ENCODE data around the gene ANKH. TPM values are rescaled to one million over a fixed set of nuclear protein-coding genes. Genes with fewer than 3 reads are reported as not detected.
A peak's percentile ranks its signal among the peaks of the same experiment; 100 is the strongest.

The ANKH gene
- total and polyA plus RNA-seq, 2 of the 13 experiments (the other 11 are each of a cell fraction or from before 2014, with no cell fraction given): 25.0 to 36.0 TPM

DNA sequence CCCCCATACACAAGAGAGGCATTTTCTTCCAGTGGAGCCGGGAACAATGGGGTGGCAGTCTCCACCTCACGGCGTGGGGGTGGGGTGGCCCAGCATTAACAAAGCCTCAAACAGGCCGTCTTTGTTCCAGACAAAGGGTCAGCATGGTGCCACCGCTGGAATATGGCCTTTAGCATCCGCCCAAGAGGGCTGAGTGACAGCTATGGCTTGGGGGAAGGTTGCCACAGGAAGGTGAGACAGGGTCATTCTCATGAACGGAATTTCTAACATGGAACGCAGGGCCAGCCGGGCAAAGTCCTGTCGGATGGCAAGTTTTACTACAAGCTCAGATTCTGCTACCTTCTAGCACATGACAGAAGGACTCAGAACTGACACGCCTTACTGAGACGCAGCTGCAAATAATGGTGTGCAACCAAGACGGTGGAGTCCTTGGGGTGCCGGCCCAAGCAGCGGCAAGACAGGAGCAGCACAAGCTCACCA is 143.1 kb downstream of the ANKH start (continued):
- TF ChIP-seq ZNF101 (CRISPR knock-in tag; IDR thresholded peaks at IDR 0.05; ENCODE audit: borderline replicate concordance, low read depth): peak; percentile 68; the same call in 1 of the 2 replicates
- no peak for TF ChIP-seq NFYB (CRISPR knock-in tag; IDR thresholded peaks at IDR 0.05)
- TF ChIP-seq, protein P1, sequence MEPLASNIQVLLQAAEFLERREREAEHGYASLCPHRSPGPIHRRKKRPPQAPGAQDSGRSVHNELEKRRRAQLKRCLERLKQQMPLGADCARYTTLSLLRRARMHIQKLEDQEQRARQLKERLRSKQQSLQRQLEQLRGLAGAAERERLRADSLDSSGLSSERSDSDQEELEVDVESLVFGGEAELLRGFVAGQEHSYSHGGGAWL (CRISPR knock-in tag; IDR thresholded peaks at IDR 0.05): 0 out of 2 replicates have a peak, but pooled peaks have one; percentile 3
- TF ChIP-seq, protein P2, sequence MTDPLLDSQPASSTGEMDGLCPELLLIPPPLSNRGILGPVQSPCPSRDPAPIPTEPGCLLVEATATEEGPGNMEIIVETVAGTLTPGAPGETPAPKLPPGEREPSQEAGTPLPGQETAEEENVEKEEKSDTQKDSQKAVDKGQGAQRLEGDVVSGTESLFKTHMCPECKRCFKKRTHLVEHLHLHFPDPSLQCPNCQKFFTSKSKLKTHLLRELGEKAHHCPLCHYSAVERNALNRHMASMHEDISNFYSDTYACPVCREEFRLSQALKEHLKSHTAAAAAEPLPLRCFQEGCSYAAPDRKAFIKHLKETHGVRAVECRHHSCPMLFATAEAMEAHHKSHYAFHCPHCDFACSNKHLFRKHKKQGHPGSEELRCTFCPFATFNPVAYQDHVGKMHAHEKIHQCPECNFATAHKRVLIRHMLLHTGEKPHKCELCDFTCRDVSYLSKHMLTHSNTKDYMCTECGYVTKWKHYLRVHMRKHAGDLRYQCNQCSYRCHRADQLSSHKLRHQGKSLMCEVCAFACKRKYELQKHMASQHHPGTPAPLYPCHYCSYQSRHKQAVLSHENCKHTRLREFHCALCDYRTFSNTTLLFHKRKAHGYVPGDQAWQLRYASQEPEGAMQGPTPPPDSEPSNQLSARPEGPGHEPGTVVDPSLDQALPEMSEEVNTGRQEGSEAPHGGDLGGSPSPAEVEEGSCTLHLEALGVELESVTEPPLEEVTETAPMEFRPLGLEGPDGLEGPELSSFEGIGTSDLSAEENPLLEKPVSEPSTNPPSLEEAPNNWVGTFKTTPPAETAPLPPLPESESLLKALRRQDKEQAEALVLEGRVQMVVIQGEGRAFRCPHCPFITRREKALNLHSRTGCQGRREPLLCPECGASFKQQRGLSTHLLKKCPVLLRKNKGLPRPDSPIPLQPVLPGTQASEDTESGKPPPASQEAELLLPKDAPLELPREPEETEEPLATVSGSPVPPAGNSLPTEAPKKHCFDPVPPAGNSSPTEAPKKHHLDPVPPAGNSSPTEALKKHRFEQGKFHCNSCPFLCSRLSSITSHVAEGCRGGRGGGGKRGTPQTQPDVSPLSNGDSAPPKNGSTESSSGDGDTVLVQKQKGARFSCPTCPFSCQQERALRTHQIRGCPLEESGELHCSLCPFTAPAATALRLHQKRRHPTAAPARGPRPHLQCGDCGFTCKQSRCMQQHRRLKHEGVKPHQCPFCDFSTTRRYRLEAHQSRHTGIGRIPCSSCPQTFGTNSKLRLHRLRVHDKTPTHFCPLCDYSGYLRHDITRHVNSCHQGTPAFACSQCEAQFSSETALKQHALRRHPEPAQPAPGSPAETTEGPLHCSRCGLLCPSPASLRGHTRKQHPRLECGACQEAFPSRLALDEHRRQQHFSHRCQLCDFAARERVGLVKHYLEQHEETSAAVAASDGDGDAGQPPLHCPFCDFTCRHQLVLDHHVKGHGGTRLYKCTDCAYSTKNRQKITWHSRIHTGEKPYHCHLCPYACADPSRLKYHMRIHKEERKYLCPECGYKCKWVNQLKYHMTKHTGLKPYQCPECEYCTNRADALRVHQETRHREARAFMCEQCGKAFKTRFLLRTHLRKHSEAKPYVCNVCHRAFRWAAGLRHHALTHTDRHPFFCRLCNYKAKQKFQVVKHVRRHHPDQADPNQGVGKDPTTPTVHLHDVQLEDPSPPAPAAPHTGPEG (CRISPR knock-in tag; IDR thresholded peaks at IDR 0.05): peak; percentile 50; the same call in 1 of the 2 replicates
- TF ChIP-seq DMAP1 (CRISPR knock-in tag; IDR thresholded peaks at IDR 0.05): peak; percentile 84
- TF ChIP-seq GABPB1 (CRISPR knock-in tag; IDR thresholded peaks at IDR 0.05): peak; percentile 34; the same call in 1 of the 2 replicates
- TF ChIP-seq, protein P3, sequence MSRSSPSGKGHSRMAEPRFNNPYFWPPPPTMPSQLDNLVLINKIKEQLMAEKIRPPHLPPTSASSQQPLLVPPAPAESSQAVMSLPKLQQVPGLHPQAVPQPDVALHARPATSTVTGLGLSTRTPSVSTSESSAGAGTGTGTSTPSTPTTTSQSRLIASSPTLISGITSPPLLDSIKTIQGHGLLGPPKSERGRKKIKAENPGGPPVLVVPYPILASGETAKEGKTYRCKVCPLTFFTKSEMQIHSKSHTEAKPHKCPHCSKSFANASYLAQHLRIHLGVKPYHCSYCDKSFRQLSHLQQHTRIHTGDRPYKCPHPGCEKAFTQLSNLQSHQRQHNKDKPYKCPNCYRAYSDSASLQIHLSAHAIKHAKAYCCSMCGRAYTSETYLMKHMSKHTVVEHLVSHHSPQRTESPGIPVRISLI (CRISPR knock-in tag; IDR thresholded peaks at IDR 0.05; ENCODE audit: borderline replicate concordance): peak; percentile 33; the same call in 1 of the 2 replicates
- TF ChIP-seq FOSL1 (CRISPR knock-in tag; IDR thresholded peaks at IDR 0.05; ENCODE audit: borderline replicate concordance): peak; percentile 41; the same call in 1 of the 2 replicates
- peak; percentile 93; the same call in 1 of the 2 replicates for TF ChIP-seq HDAC2 (CRISPR knock-in tag; IDR thresholded peaks at IDR 0.05)
- peak; percentile 39 for TF ChIP-seq YY1 (IDR thresholded peaks at IDR 0.05; ENCODE audit: insufficient read depth, insufficient replicate concordance, low read depth, low read length)
- TF ChIP-seq MEF2D (CRISPR knock-in tag; IDR thresholded peaks at IDR 0.05): 0 out of 2 replicates have a peak, but pooled peaks have one; percentile 53
- TF ChIP-seq, protein P4, sequence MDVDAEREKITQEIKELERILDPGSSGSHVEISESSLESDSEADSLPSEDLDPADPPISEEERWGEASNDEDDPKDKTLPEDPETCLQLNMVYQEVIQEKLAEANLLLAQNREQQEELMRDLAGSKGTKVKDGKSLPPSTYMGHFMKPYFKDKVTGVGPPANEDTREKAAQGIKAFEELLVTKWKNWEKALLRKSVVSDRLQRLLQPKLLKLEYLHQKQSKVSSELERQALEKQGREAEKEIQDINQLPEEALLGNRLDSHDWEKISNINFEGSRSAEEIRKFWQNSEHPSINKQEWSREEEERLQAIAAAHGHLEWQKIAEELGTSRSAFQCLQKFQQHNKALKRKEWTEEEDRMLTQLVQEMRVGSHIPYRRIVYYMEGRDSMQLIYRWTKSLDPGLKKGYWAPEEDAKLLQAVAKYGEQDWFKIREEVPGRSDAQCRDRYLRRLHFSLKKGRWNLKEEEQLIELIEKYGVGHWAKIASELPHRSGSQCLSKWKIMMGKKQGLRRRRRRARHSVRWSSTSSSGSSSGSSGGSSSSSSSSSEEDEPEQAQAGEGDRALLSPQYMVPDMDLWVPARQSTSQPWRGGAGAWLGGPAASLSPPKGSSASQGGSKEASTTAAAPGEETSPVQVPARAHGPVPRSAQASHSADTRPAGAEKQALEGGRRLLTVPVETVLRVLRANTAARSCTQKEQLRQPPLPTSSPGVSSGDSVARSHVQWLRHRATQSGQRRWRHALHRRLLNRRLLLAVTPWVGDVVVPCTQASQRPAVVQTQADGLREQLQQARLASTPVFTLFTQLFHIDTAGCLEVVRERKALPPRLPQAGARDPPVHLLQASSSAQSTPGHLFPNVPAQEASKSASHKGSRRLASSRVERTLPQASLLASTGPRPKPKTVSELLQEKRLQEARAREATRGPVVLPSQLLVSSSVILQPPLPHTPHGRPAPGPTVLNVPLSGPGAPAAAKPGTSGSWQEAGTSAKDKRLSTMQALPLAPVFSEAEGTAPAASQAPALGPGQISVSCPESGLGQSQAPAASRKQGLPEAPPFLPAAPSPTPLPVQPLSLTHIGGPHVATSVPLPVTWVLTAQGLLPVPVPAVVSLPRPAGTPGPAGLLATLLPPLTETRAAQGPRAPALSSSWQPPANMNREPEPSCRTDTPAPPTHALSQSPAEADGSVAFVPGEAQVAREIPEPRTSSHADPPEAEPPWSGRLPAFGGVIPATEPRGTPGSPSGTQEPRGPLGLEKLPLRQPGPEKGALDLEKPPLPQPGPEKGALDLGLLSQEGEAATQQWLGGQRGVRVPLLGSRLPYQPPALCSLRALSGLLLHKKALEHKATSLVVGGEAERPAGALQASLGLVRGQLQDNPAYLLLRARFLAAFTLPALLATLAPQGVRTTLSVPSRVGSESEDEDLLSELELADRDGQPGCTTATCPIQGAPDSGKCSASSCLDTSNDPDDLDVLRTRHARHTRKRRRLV (CRISPR knock-in tag; IDR thresholded peaks at IDR 0.05): no peak
- TF ChIP-seq ZFP37 (CRISPR knock-in tag; IDR thresholded peaks at IDR 0.05; ENCODE audit: borderline replicate concordance): peak; percentile 72; the same call in 1 of the 2 replicates
- TF ChIP-seq NR2C2 (CRISPR knock-in tag; IDR thresholded peaks at IDR 0.05; ENCODE audit: borderline replicate concordance): peak; percentile 74
